Activated T-cell treated with anti-CD3 and anti-CD28 coated beads, Interleukin-2, amount 50 U/mL, for 4 hours (primary cell): Measurements from ENCODE around the gene RUBCN. TPM values are rescaled to one million over a fixed set of nuclear protein-coding genes. Genes with fewer than 3 reads are reported as not detected.
A peak's percentile ranks its signal among the peaks of the same experiment; 100 is the strongest.
"Not testable (repeated sequence)": the region's sequence is repeated elsewhere in the genome, so short reads cannot be mapped to it uniquely, and the experiment has no call there.

Experiments
- ATAC-seq, 2 donors: fragments of 200-7000 bp; cut with Tn5 transposase; one replicate each; pipeline ENCODE4 v1.10.0; 2021
- DNase-seq: peaks from one replicate; pipeline ENCODE4 v3.0.0-alpha.2; 2020
- H3K27me3 Mint-ChIP-seq: one replicate; pipeline ENCODE4 v1.8.0; 2021; ENCODE audit warnings: low read depth, mixed read lengths
- H3K36me3 Mint-ChIP-seq: one replicate; pipeline ENCODE4 v1.8.0; 2022; ENCODE audit warnings: mixed read lengths; ENCODE audit not compliant: insufficient read depth
- H3K4me1 Mint-ChIP-seq: one replicate; pipeline ENCODE4 v1.8.0; 2021; ENCODE audit warnings: low read depth, mixed read lengths
- H3K4me3 Mint-ChIP-seq: one replicate; pipeline ENCODE4 v1.8.0; 2021; ENCODE audit warnings: mild to moderate bottlenecking, moderate library complexity, mixed read lengths
- H3K9me3 Mint-ChIP-seq: one replicate; pipeline ENCODE4 v1.8.0; 2021; ENCODE audit warnings: mixed read lengths
- total RNA-seq, 3 donors: library from RNA; stranded (reverse); gene quantifications; one replicate each; pipeline ENCODE4 v1.2.1, GENCODE V29; 2021

RUBCN gene
- total RNA-seq, 3 donors from 2014 or later = 36.9 to 47.0 (median 39.5) TPM

- H3K27me3 Mint-ChIP-seq, DNase-seq, H3K4me3 Mint-ChIP-seq, ATAC-seq, H3K36me3 Mint-ChIP-seq, H3K9me3 Mint-ChIP-seq: not testable (repeated sequence)
- H3K4me1 Mint-ChIP-seq = peaks cover 10% of the 10 kb centered on the region
Measured at GRCh38 chr3:197652860-197653259, 83.8 kb downstream of the RUBCN start.

DNA sequence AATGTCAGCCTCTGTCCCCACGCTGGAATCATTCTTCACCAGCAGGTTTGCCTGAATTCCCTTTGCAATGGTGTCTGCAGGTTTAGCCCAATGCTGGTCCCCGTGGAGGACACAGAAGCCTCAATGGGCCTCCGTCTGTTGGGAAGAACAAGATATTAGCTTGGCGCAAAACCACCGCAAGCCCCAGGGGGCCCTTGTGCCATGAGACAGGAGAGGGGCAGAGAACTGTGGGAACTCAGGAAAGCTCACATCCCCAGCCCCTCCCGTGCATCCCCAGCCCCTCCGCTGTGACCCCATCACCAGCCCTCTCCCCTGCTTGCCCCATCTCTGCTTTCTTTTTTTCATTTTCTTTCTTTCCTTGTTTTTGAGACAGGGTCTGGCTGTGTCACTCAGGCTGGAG lies 89.1 kb downstream of the RUBCN start:
- not testable (repeated sequence) for H3K36me3 Mint-ChIP-seq, ATAC-seq, H3K4me3 Mint-ChIP-seq, DNase-seq, H3K4me1 Mint-ChIP-seq, H3K27me3 Mint-ChIP-seq, H3K9me3 Mint-ChIP-seq

DNA sequence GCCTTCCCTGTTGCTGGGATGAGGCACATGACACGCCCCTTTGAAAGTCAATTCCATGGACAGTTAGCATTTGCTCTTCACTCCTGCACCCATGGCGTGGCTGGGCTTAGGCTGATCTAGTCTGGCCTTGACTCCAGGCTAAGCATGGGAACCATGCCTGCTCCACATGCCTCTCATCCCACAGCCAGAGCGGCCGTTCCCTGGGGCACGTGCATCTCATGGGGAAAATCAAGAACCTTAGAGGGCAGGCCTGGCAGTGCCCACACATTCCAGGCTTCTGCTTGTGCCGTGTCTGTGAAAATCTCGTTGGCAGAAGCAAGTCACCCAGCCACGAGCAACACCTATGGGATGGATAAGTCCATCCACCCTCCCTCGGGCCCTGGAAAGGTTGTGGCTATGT lies 89.5 kb downstream of the RUBCN start:
- H3K27me3 Mint-ChIP-seq, H3K9me3 Mint-ChIP-seq, H3K4me1 Mint-ChIP-seq, H3K4me3 Mint-ChIP-seq, DNase-seq, ATAC-seq, H3K36me3 Mint-ChIP-seq: not testable (repeated sequence)

DNA sequence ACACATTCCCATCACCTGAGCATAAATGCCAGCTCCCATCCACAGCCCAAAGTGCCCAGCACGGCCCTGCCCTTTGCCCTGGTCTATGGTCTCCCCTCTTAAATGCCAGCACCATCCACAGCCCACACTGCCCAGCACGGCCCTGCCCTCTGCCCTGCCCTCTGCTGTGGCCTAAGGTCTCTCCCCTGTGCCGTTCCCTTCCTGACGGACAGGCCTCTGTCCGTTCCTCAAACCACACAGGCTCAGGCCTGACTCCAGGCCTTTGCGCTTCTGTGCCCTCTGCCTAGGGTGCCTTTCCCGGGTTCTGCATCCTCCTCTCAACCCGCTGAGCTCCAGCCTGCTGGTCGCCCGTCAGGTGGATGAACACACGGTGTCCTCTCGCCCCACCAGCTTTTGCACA lies 90.4 kb downstream of the RUBCN start:
- not testable (repeated sequence) for H3K27me3 Mint-ChIP-seq, ATAC-seq, H3K4me3 Mint-ChIP-seq, DNase-seq, H3K9me3 Mint-ChIP-seq, H3K36me3 Mint-ChIP-seq, H3K4me1 Mint-ChIP-seq

DNA sequence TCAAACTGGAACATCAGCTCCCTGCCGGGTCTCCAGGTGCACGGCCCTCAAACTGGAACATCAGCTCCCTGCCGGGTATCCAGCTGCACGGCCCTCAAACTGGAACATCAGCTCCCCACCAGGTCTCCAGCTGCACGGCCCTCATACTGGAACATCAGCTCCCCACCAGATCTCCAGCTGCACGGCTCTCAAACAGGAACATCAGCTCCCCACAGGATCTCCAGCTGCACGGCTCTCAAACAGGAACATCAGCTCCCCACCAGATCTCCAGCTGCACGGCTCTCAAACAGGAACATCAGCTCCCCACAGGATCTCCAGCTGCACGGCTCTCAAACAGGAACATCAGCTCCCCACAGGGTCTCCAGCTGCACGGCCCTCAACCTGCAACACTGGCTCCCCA lies 99.1 kb downstream of the RUBCN start:
- ATAC-seq, H3K4me1 Mint-ChIP-seq, H3K27me3 Mint-ChIP-seq, H3K4me3 Mint-ChIP-seq, DNase-seq, H3K36me3 Mint-ChIP-seq, H3K9me3 Mint-ChIP-seq: not testable (repeated sequence)

GRCh38 chr3:197631989-197632388 lies 104.7 kb downstream of the RUBCN start:
- H3K9me3 Mint-ChIP-seq, H3K4me1 Mint-ChIP-seq, ATAC-seq, DNase-seq, H3K27me3 Mint-ChIP-seq, H3K36me3 Mint-ChIP-seq, H3K4me3 Mint-ChIP-seq: not testable (repeated sequence)

- H3K4me3 Mint-ChIP-seq, ATAC-seq, H3K36me3 Mint-ChIP-seq, H3K9me3 Mint-ChIP-seq, H3K27me3 Mint-ChIP-seq, H3K4me1 Mint-ChIP-seq, DNase-seq: not testable (repeated sequence)
Measured at GRCh38 chr3:197630766-197631165, 105.9 kb downstream of the RUBCN start.

- not testable (repeated sequence) for H3K36me3 Mint-ChIP-seq, DNase-seq, H3K4me1 Mint-ChIP-seq, ATAC-seq, H3K9me3 Mint-ChIP-seq, H3K27me3 Mint-ChIP-seq
- H3K4me3 Mint-ChIP-seq = peak overlapping the region; percentile 19
Measured at GRCh38 chr3:197629286-197629685, 107.4 kb downstream of the RUBCN start.

- H3K36me3 Mint-ChIP-seq, H3K4me1 Mint-ChIP-seq, H3K9me3 Mint-ChIP-seq, H3K27me3 Mint-ChIP-seq: not testable (repeated sequence)
- DNase-seq (peak; percentile 86), ATAC-seq (peak; percentile 85 to 86)
- H3K4me3 Mint-ChIP-seq = peak overlapping the region; percentile 77
Measured at GRCh38 chr3:197627772-197628523, 108.8 kb downstream of the RUBCN start.

DNA sequence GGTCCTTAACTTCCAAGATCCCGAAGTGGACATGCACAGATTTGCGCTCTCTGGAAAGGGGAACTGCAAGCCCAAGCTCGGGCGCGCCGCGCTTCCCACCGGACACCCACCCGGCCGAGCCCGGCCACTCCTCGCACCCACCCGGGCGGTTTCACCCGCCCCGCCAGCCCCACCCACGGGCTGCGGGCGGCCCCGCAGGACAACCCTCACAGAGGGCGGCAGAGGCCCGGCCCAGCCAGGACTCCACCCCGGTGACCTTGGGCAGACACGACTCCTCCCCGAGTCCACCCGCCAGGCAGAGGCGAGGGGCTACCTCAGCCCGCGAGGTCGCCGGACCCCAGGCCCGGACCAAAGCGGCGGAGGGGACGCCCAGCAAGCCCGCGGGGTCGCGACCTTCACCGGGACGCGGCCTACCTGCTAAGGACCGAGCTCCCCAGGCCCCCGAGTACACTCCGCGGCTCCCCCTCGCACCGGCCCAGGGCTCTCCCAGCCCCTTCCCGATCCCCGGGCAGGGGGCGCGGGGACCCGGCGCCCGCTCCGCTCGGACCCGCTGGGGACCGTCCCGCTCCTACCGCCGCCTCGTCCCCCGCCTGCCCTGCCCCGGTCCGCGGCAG lies 109.4 kb downstream of the RUBCN start:
- not testable (repeated sequence) for H3K27me3 Mint-ChIP-seq, DNase-seq, H3K9me3 Mint-ChIP-seq, H3K36me3 Mint-ChIP-seq, H3K4me1 Mint-ChIP-seq
- peak; percentile 46 to 54 for ATAC-seq
- H3K4me3 Mint-ChIP-seq = peak overlapping the region; percentile 77

GRCh38 chr3:197626404-197627157 lies 110.1 kb downstream of the RUBCN start:
- not testable (repeated sequence) for H3K4me1 Mint-ChIP-seq, DNase-seq, H3K36me3 Mint-ChIP-seq, H3K27me3 Mint-ChIP-seq, H3K9me3 Mint-ChIP-seq
- peak overlapping the region; percentile 76 for H3K4me3 Mint-ChIP-seq
- ATAC-seq = peak; percentile 24 to 27

DNA sequence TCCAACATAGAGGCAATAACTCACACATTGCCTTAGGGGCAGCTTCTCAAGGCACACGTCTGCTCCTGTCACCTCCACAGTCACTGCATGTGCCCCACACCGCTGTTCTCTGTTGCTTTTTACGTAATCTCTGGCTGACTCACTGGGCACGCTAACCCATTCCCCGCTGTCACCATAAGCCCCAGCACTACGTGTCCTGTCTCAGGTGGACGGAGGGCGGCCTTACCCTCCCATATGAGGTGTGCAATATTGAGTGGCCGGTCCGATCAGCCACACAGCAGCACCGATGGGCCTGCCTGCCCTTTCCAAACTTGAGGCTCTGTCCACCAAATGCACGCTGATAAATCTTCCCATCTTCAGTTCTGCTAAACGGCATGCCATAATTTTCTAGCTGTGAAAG lies 115.2 kb downstream of the RUBCN start:
- H3K9me3 Mint-ChIP-seq, H3K4me1 Mint-ChIP-seq, DNase-seq, H3K27me3 Mint-ChIP-seq, ATAC-seq, H3K4me3 Mint-ChIP-seq: not testable (repeated sequence)
- peaks cover 24% of the 10 kb centered on the region for H3K36me3 Mint-ChIP-seq
